Activated CD4-positive, alpha-beta T cell treated with anti-CD3 and anti-CD28 coated beads for 36 hours (primary cell): ENCODE measurements around the gene CDH12. TPM values are rescaled to one million over a fixed set of nuclear protein-coding genes. Genes with fewer than 3 reads are reported as not detected.

Source experiments
- ATAC-seq: fragments of 200-7000 bp; cut with Tn5 transposase; one replicate; pipeline ENCODE4 v1.10.0; 2021; ENCODE audit warnings: mild to moderate bottlenecking, moderate library complexity
- CTCF ChIA-PET: fragments of 350-600 bp; sonication (Branson Sonifier 250); formaldehyde crosslinking; loops from one replicate; lab custom pipeline; 2021; ENCODE audit warnings: antibody characterized with exemption; lab: Charles Lee
- POLR2A ChIA-PET: fragments of 350-600 bp; sonication (Branson Sonifier 250); formaldehyde crosslinking; loops from one replicate; lab custom pipeline; 2021; ENCODE audit warnings: antibody characterized with exemption, inconsistent platforms; lab: Charles Lee
- DNase-seq: peaks from one replicate; pipeline ENCODE4 v3.0.0-alpha.2; 2020
- H3K27ac Mint-ChIP-seq: one replicate; pipeline ENCODE4 v1.8.0; 2021; ENCODE audit warnings: mixed read lengths
- H3K27me3 Mint-ChIP-seq: one replicate; pipeline ENCODE4 v1.8.0; 2021; ENCODE audit warnings: mixed read lengths
- H3K36me3 Mint-ChIP-seq: one replicate; pipeline ENCODE4 v1.8.0; 2021; ENCODE audit warnings: low read depth, mixed read lengths
- H3K4me1 Mint-ChIP-seq: one replicate; pipeline ENCODE4 v1.8.0; 2021; ENCODE audit warnings: mixed read lengths
- H3K4me3 Mint-ChIP-seq: one replicate; pipeline ENCODE4 v1.8.0; 2021; ENCODE audit warnings: mild to moderate bottlenecking, moderate library complexity, mixed read lengths
- H3K9me3 Mint-ChIP-seq: one replicate; pipeline ENCODE4 v1.8.0; 2021; ENCODE audit warnings: low read depth, mixed read lengths
- intact Hi-C, 2 experiments: fragments of 100-400 bp; cut with DNase I in 1 of 2; cut with micrococcal nuclease in 1 of 2; formaldehyde crosslinking; loops; one replicate each; pipeline versions ENCODE4 v1.14.2 to v1.15.1; 2022 to 2024; cut with DNase I, micrococcal nuclease
- total RNA-seq, 2 experiments: library from RNA; stranded (reverse); gene quantifications; one replicate each; pipeline ENCODE4 v1.2.3, GENCODE V29; 2021

CDH12 gene
- total RNA-seq, 2 experiments from 2014 or later, result not detected

GRCh38 chr5:22757776-22758175 lies 95.4 kb downstream of the CDH12 start:
- Mint-ChIP-seq H3K4me1 (no peaks in the 10 kb centered on the region), H3K27me3 (no peaks in the 10 kb centered on the region)
- CTCF ChIA-PET, result no interaction called here

GRCh38 chr5:22754155-22754554 lies 99.0 kb downstream of the CDH12 start:
- intact Hi-C loops, result no loop called here
- ATAC-seq (no peak), DNase-seq (no peak)
- no peak overlapping the region for H3K4me3 Mint-ChIP-seq
- POLR2A ChIA-PET, result no interaction called here
- CTCF ChIA-PET, result no interaction called here
- peaks cover 7% of the 10 kb centered on the region for H3K9me3 Mint-ChIP-seq
- H3K4me1 Mint-ChIP-seq, result no peaks in the 10 kb centered on the region
- H3K36me3 Mint-ChIP-seq, result no peaks in the 10 kb centered on the region
- H3K27me3 Mint-ChIP-seq, result no peaks in the 10 kb centered on the region
- H3K27ac Mint-ChIP-seq, result no peak overlapping the region

More at GRCh38 chr5:22757776-22758175, 95.4 kb downstream of the CDH12 start:
- Mint-ChIP-seq H3K36me3 (no peaks in the 10 kb centered on the region), H3K4me3 (no peak overlapping the region), H3K9me3 (peaks cover 4% of the 10 kb centered on the region), H3K27ac (no peak overlapping the region)
- POLR2A ChIA-PET, result no interaction called here
- DNase-seq (no peak), ATAC-seq (no peak)
- intact Hi-C loops, result no loop called here

- no peak for ATAC-seq
- Mint-ChIP-seq H3K27ac (no peak overlapping the region), H3K9me3 (peaks cover 7% of the 10 kb centered on the region), H3K4me1 (no peaks in the 10 kb centered on the region), H3K4me3 (no peak overlapping the region), H3K36me3 (no peaks in the 10 kb centered on the region), H3K27me3 (no peaks in the 10 kb centered on the region)
- intact Hi-C loops, result no loop called here
- DNase-seq, result no peak
- POLR2A ChIA-PET, result no interaction called here
- CTCF ChIA-PET, result no interaction called here
Observed at GRCh38 chr5:22751536-22751935, 101.6 kb downstream of the CDH12 start.

- ChIA-PET CTCF (no interaction called here), POLR2A (no interaction called here)
- Mint-ChIP-seq H3K4me3 (no peak overlapping the region), H3K36me3 (no peaks in the 10 kb centered on the region), H3K9me3 (peaks cover 2% of the 10 kb centered on the region), H3K4me1 (no peaks in the 10 kb centered on the region), H3K27me3 (no peaks in the 10 kb centered on the region), H3K27ac (no peak overlapping the region)
- ATAC-seq, result no peak
- DNase-seq, result no peak
- intact Hi-C loops, result no loop called here
Observed at GRCh38 chr5:22736443-22737003, 116.6 kb downstream of the CDH12 start.

GRCh38 chr5:22734907-22735306 lies 118.2 kb downstream of the CDH12 start:
- Mint-ChIP-seq H3K9me3 (peaks cover 3% of the 10 kb centered on the region), H3K36me3 (no peaks in the 10 kb centered on the region), H3K4me3 (no peak overlapping the region), H3K4me1 (no peaks in the 10 kb centered on the region), H3K27me3 (no peaks in the 10 kb centered on the region), H3K27ac (no peak overlapping the region)
- intact Hi-C loops, result no loop called here
- POLR2A ChIA-PET, result no interaction called here
- CTCF ChIA-PET, result no interaction called here
- DNase-seq (no peak), ATAC-seq (no peak)

GRCh38 chr5:22728610-22729009 lies 124.5 kb downstream of the CDH12 start:
- ChIA-PET POLR2A (no interaction called here), CTCF (no interaction called here)
- no peak overlapping the region for H3K27ac Mint-ChIP-seq
- no peaks in the 10 kb centered on the region for H3K36me3 Mint-ChIP-seq
- H3K27me3 Mint-ChIP-seq, result no peaks in the 10 kb centered on the region
- no peak for DNase-seq
- peaks cover 11% of the 10 kb centered on the region for H3K9me3 Mint-ChIP-seq
- H3K4me3 Mint-ChIP-seq, result no peak overlapping the region
- no peaks in the 10 kb centered on the region for H3K4me1 Mint-ChIP-seq
- intact Hi-C loops, result no loop called here
- no peak for ATAC-seq

- no peak for ATAC-seq
Observed at GRCh38 chr5:22722491-22722890, 130.7 kb downstream of the CDH12 start.

GRCh38 chr5:22722056-22722455 lies 131.1 kb downstream of the CDH12 start:
- Mint-ChIP-seq H3K27me3 (no peaks in the 10 kb centered on the region), H3K4me3 (no peak overlapping the region), H3K36me3 (no peaks in the 10 kb centered on the region), H3K4me1 (no peaks in the 10 kb centered on the region), H3K27ac (no peak overlapping the region), H3K9me3 (peaks cover 23% of the 10 kb centered on the region)
- ATAC-seq (no peak), DNase-seq (no peak)
- CTCF ChIA-PET, result no interaction called here
- POLR2A ChIA-PET, result no interaction called here
- intact Hi-C loops, result no loop called here

More at GRCh38 chr5:22722491-22722890, 130.7 kb downstream of the CDH12 start:
- no peaks in the 10 kb centered on the region for H3K36me3 Mint-ChIP-seq
- H3K4me3 Mint-ChIP-seq, result no peak overlapping the region
- ChIA-PET CTCF (no interaction called here), POLR2A (no interaction called here)
- peaks cover 22% of the 10 kb centered on the region for H3K9me3 Mint-ChIP-seq
- H3K27ac Mint-ChIP-seq, result no peak overlapping the region
- H3K4me1 Mint-ChIP-seq, result no peaks in the 10 kb centered on the region
- no peak for DNase-seq
- intact Hi-C loops, result no loop called here
- no peaks in the 10 kb centered on the region for H3K27me3 Mint-ChIP-seq

GRCh38 chr5:22719842-22720241 lies 133.3 kb downstream of the CDH12 start:
- Mint-ChIP-seq H3K4me1 (no peaks in the 10 kb centered on the region), H3K27ac (no peak overlapping the region), H3K27me3 (no peaks in the 10 kb centered on the region), H3K4me3 (no peak overlapping the region), H3K36me3 (no peaks in the 10 kb centered on the region), H3K9me3 (peaks cover 20% of the 10 kb centered on the region)
- ATAC-seq (no peak), DNase-seq (no peak)
- ChIA-PET POLR2A (no interaction called here), CTCF (no interaction called here)
- intact Hi-C loops, result no loop called here

- ATAC-seq, result no peak
- DNase-seq, result no peak
- no peak overlapping the region for H3K27ac Mint-ChIP-seq
- H3K4me1 Mint-ChIP-seq, result no peaks in the 10 kb centered on the region
- H3K9me3 Mint-ChIP-seq, result no peaks in the 10 kb centered on the region
- H3K4me3 Mint-ChIP-seq, result no peak overlapping the region
- H3K36me3 Mint-ChIP-seq, result no peaks in the 10 kb centered on the region
- no peaks in the 10 kb centered on the region for H3K27me3 Mint-ChIP-seq
- ChIA-PET CTCF (no interaction called here), POLR2A (no interaction called here)
- intact Hi-C loops, result no loop called here
Observed at GRCh38 chr5:22710660-22711059, 142.5 kb downstream of the CDH12 start.

- DNase-seq, result no peak
- Mint-ChIP-seq H3K27ac (no peak overlapping the region), H3K4me3 (no peak overlapping the region), H3K4me1 (no peaks in the 10 kb centered on the region), H3K36me3 (no peaks in the 10 kb centered on the region), H3K27me3 (no peaks in the 10 kb centered on the region), H3K9me3 (no peaks in the 10 kb centered on the region)
- ATAC-seq, result no peak
- intact Hi-C loops, result no loop called here
- CTCF ChIA-PET, result no interaction called here
- POLR2A ChIA-PET, result no interaction called here
Observed at GRCh38 chr5:22709743-22710142, 143.4 kb downstream of the CDH12 start.

- ATAC-seq, result no peak
Observed at GRCh38 chr5:22708770-22709328, 144.3 kb downstream of the CDH12 start.

More at GRCh38 chr5:22708770-22709328, 144.3 kb downstream of the CDH12 start:
- intact Hi-C loops, result no loop called here
- Mint-ChIP-seq H3K27me3 (no peaks in the 10 kb centered on the region), H3K36me3 (no peaks in the 10 kb centered on the region), H3K4me3 (no peak overlapping the region), H3K27ac (no peak overlapping the region), H3K9me3 (no peaks in the 10 kb centered on the region), H3K4me1 (no peaks in the 10 kb centered on the region)
- no peak for DNase-seq
- ChIA-PET POLR2A (no interaction called here), CTCF (interaction anchor here (1.0 kb wide), 1 partner anchor 208 kb away, joined by 3 read pairs; no protein-coding TSS in a partner anchor)
